ENCODE results near the gene ELF2.
"Not testable (repeated sequence)": the region's sequence is repeated elsewhere in the genome, so short reads cannot be mapped to it uniquely, and the experiment has no call there.

ELF2 gene

GRCh38 chr4:139177049-139177868, at the start of gene ELF2:
ELF2 (minus strand) TSS chr4:139177218; CDS start chr4:139137701, 39,517 bp downstream.
- DNase-seq = peak; percentile 89

DNA sequence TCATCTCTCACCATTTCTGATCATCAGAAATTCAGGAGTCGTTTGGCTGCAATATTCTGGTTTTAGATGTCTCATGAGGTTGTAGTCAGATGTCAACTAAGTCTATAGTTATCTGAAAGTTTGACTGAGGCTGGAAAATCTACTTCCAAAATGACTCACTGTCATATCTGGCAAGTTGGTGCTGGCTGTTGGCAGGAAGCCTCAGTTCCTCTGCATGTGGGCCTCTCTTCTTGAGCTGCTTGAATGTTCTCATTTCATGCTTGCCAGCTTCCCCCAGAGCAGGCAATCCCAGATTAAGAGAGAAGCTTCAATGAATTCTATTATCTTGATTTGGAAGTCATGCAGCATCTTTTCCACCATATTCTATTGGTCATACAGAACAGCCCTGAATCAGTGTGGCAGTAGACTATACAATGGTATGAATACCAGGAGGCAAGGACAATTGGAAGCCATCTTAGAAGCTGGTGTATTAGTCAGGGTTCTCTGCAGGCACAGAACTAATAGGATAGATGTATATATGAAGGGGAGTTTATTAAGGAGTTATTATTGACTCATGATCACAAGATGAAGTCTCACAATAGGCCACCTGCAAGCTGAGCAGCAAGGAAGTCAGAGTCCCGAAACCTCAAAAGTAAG, 46.8 kb upstream of the ELF2 start:
- peak; percentile 77 for DNase-seq

DNA sequence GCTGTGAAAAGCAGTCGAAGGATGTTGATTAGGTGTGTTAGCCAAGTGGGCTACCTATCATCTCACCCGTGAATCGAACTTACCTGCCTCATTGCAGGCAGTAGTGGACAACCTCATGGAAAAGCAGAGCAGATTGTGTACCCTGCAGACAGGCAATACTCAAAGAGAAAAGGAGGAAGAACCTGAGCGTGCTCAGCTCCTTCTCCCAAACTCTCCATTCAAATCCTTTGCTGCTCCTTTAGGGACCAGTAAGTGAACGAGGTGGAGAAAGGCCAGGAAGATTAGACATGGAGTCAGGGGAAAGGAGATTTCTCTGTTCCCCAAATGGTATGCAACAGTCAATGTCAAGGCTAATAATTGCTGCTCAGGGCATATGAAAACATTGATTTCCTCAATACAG, 45.2 kb upstream of the ELF2 start:
- DNase-seq = no peak

DNA sequence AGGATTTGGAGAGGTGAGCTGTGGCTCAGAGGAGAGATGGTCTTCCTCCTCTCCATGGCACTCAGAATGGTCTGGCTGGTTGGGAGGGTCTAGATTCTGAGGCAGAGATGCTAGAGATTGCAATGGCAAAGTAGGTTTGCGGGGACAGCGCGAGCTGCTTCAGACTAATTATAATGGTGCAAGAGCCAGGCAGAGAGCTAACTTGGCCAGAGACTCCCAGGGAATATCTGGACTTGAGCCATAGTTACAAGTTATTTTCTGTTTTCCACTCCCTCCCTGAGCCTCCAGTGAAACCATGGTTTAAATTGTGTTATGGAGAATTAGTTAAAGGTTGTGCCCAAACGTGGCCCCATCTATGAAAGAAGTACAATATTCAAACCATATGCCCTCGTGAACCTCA, 44.7 kb upstream of the ELF2 start:
- DNase-seq = no peak

GRCh38 chr4:139219450-139220055, 42.5 kb upstream of the ELF2 start:
- DNase-seq = no peak

- peak; percentile 16 for DNase-seq
Observed at GRCh38 chr4:139214039-139214534, 37.1 kb upstream of the ELF2 start.

DNA sequence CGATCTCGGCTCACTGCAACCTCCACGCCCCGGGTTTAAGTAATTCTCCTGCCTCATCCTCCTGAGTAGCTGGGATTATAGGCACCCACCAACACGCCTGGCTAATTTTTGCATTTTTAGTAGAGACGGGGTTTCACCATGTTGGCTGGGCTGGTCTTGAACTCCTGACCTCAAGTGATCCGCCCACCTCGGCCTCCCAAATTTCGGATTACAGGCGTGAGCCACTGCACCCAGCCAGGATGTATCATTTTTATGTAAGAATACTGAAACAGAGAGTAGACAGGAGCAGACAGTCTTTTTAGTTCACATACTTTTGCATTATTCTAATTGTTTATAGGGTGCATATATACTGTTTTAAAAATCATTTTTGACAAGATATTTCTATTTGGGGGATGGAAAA, 36.6 kb upstream of the ELF2 start:
- DNase-seq = not testable (repeated sequence)

- DNase-seq = no peak
Observed at GRCh38 chr4:139212900-139213299, 35.9 kb upstream of the ELF2 start.

- no peak for DNase-seq
Observed at GRCh38 chr4:139210486-139210885, 33.5 kb upstream of the ELF2 start.

DNA sequence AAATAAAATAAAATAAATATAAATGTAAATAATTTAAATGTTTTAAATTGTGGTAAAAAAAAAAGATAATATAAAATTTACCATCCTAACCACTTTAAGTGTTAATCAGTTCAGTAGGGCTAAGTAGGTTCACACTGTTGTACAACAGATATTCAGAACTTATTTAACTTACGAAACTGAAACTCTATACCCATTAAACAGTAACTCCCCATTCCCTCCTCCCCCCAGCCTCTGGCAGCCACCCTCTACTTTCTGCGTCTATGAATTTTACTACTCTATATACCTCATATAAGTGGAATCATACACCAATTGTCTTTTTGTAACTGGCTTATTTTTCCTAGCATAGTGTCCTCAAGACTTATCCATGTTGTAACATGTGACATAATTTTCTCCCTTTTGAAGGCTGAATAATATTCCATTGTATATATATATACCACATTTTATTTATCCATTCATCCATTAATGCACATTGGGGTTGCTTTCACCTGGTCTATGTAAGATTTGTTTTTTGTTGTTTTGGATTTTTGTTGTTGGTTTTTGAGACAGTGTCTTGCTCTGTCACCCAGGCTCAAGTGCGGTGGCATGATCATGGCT, 32.5 kb upstream of the ELF2 start:
- DNase-seq = no peak

DNA sequence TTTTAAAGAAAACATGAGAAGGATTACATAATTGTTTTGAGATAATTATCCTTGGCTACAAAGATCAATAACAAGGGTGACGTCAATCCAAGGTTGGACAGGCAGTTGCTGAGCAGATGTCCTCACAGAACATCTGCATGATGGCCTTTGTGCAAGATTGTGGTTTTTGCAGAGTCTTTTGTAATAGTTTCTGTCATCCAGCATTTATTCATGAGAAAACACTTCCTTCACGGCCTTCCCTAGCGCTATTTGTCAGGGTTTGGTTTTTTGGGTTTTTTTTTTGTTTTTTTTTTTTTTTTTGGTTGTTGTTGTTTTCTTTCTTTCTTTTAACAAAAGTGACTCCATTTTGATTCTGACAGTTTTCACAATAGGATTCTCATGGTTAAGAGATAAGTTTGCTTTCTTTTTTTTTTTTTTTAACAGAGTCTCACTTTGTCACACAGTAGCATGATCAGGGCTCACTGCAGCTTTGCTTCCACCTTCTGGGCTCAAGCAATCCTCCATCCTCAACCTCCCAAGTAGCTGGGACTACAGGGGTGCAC, 31.5 kb upstream of the ELF2 start:
- DNase-seq = peak; percentile 32

DNA sequence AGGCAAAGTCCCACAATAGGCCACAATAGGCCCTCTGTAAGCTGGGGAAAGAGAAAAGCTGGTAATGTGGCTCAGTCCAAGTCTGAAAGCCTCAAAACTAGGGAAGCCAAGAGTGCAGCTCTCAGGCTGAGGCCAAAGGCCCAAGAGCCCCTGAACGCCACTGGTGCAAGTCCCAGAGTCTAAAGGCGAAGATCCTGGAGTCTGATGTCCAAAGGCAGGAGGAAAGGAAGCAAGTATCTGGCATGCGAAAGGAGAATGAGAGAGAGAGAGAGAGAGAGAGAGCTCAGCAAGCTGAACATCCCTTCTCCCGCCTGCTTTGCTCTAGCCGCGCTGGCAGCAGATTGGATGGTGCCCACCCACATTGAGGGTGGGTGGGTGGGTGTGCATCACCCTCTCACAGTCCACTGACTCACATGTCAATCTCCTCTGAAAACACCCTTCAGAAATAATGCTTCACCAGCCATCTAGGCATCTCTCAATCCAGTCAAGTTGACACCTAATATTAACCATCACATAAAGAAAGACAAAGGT, 30.9 kb upstream of the ELF2 start:
- no peak for DNase-seq

- DNase-seq = no peak
Observed at GRCh38 chr4:139207247-139207646, 30.2 kb upstream of the ELF2 start.

- DNase-seq = peak; percentile 63
Observed at GRCh38 chr4:139202991-139203390, 26.0 kb upstream of the ELF2 start.

DNA sequence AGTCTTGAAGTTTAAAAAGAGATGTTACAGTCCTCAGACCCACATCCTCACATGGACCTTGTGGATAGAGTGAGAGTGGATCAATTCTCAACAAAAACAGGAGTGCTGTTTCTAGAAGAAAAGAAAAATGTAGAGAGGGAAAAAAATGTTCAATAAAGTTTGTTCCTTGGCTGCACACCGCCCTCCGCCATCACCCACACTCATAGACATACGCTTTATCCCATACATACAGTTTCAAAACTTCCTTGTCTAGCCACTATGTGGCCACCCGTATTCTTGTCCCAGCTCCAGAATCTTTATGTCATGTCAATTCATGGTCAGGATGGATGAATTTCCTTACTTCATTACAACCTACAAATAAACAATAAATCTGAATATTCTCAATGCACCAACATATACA, 23.5 kb upstream of the ELF2 start:
- DNase-seq = no peak

- no peak for DNase-seq
Observed at GRCh38 chr4:139200102-139200501, 23.1 kb upstream of the ELF2 start.

DNA sequence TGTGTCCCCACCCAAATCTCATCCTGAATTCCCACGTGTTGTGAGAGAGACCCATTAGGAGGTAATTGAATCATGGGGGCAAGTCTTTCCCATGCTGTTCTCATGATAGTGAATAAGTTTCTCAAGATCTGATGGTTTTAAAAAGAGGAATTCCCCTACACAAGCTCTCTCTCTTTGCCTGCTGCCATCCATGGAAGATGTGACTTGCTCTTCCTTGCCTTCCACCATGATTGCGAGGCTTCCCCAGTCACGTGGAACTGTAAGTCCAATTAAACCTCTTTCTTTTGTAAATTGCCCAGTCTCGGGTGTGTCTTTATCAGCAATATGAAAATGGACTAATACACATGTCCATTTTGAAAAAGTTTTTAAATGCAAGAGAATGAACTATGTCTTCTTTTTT, 20.2 kb upstream of the ELF2 start:
- DNase-seq = not testable (repeated sequence)

- no peak for DNase-seq
Observed at GRCh38 chr4:139196462-139196861, 19.4 kb upstream of the ELF2 start.

- no peak for DNase-seq
Observed at GRCh38 chr4:139191373-139191772, 14.4 kb upstream of the ELF2 start.

- DNase-seq = peak; percentile 90
Observed at GRCh38 chr4:139189972-139190371, 13.0 kb upstream of the ELF2 start.

GRCh38 chr4:139189417-139189749, 12.4 kb upstream of the ELF2 start:
- no peak for DNase-seq

DNA sequence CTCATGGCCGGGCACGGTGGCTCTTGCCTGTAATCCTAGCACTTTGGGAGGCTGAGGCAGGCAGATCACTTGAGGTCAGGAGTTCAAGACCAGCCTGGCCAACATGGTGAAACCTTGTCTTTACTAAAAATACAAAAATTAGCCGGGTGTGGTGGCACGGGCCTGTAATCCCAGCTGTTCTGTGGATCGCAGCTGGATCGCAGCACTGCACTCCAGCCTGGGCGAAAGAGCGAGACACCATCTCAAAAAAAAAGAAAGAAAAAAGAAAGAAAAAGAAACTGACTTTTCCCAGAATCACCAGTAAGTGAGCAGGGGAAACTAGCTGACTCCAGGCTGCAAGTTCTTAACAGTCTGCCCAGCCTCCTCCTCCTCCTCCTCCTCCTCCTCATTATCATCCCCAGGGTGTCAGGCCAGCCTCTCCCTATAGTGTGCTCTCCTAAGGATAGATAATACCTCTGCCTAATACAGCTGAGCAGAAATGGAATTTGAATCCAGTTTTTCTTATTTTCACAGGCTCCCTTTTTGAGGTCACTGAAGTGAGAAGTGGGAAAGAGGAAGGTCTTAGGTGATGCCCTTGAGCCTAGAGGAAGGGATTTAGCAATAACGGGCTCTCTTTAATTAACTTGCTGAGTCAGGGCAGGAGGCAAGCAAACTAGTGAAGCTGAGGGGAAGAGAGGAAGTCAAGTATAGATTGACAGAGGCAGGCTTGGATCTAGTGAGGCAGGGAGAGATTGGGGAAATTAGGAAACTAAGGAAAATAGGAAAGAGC, 11.8 kb upstream of the ELF2 start:
- peak; percentile 88 for DNase-seq

Data from hematopoietic multipotent progenitor cell treated with erythropoietin and hydrocortisone succinate and interleukin-3 and kit ligand, for 8 days (in vitro differentiated cells).